HCEC 1CT (cell line): ENCODE results near the gene TLE4.

ENCODE experiments used
- DNase-seq: peaks from one replicate; pipeline ENCODE4 v3.0.0-alpha.2; 2017

TLE4 gene

DNA sequence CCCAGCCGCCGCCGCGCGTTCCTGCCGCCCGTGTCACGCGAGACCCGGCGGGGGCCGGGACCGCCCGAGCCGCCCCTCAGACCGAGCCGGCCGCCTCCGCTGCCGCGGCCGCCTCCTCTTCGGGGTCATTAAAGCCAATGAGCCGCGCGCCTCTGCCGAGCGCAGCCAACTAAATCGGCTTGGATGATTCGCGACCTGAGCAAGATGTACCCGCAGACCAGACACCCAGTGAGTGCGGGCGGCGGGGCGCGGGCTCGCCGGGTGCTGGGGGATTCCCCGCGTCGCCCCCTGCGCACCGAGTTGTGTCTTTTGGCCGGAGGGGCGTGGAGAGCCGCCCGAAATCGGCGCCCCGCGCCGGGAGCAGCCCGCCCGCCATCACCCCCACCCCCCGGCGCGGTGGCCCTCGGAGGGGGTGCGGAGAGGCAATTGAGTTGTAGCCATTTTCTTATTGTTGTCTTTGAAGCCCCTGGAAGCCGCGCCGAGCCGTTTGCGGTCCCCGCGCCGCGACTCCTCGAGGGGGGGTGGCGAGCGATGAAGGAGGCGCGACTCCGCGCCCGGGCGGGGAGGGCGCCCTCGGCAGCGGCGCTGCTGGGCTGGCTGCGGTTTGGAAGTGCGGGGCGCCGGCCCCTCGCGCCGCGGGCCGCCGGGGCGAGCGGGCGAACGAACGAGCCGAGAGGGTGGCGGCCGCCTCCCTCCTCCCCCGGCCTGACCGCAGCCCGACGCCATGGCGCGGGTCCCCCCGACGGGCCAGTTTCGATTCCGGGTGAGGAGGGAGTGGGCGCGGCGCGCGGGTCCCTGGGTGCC is 1.0 kb downstream of the TLE4 start:
- DNase-seq, result peak; percentile 57

GRCh38 chr9:79573412-79573923 is 1.7 kb downstream of the TLE4 start:
- DNase-seq, result no peak

DNA sequence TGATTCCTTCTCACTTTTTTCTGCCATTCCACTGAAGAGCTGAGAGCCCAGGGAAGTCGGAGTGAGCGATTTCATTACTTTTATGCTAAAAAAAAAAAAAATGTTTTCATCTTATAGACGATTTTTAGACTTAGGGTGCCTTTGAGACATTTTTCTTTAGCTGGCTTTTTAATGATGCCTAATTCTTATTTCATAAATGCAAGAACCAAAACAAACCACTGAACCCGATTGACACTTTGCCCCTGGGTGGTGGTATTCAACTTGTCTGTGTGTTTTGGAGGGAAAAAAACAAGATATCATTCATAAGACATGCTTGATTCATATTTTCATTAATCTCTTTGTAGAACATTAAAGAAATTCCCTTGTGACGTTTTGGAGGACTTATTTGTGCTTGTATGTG is 2.4 kb downstream of the TLE4 start:
- no peak for DNase-seq

DNA sequence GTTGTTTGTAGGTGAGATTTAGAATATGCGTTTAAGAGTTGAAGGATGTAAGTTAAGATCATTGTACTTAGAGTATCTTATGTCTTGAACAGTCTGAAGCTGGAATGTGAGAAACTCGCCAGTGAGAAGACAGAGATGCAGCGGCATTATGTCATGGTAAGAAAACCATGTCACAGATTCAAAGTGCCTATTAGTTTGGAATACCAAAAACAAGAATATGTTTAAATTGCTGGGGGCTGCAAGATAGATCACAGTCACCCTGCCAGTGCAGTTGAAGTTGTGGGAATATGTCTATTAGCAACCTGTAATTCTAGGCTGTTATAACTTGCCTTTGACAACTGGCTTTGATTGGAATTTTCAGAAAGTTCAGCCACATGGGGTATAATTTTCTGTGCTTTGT is 3.0 kb downstream of the TLE4 start:
- peak; percentile 38 for DNase-seq

- DNase-seq, result peak; percentile 24
Observed at GRCh38 chr9:79575547-79575946, 3.8 kb downstream of the TLE4 start.

GRCh38 chr9:79577969-79578723 is 6.4 kb downstream of the TLE4 start:
- DNase-seq, result no peak

DNA sequence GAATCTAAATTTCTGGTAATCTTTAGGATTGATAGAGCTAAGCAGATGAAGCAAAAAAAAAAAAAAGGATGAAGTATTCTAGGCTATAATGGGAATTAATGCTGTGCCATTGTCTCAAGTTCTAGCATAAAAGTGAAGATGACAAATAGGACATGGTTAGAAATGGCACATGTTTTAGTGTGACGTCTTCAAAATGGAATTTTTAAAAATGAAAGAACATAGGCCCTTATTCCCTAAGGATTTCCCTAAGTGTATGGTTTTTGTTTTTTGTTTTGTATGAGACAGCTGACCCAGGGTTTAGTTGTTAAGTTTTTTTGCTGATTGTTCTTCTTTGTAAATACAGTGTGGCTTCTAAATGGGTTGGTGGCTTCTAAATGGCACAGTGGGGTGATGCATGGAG is 7.1 kb downstream of the TLE4 start:
- no peak for DNase-seq

GRCh38 chr9:79579624-79580023 is 7.9 kb downstream of the TLE4 start:
- DNase-seq, result no peak

DNA sequence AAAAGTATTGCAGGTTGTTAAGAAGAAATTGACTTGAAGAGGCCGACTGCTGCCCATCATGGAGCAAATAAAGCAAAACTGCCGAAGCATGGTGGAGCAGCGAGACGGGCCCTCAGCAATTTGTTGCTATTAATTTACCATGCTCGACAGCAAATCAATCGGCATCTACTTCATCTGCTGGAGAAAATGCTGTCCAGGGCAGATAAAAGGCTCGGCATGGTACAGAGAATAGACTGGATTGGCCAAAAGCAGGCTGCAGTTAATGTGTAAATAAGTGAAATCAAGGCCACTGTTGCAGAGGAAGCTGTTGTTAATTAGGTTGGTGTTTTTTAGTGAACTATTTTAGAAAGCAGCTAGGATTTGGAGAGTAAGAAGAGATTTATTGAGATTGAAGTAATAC is 8.3 kb downstream of the TLE4 start:
- no peak for DNase-seq

DNA sequence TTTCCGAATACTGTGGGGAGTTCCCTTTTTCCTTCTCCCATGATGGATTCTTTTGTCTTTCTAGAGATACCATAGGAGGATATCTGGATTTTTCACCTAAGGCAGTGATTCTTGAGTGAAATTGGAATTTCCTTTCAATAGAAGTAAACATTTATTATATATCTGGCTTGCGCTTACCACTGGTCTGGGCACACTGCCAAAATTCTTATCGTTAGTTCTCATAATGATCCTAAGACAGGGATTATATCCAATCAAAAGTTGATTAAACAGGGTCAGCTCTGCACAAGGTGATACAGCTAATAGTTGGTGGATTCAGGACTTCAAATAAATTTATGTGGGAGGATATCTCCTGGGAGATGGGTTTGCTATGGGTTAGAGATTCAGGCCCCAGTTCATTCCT is 9.6 kb downstream of the TLE4 start:
- DNase-seq, result peak; percentile 53

- peak; percentile 89 for DNase-seq
Observed at GRCh38 chr9:79581794-79582193, 10.0 kb downstream of the TLE4 start.

DNA sequence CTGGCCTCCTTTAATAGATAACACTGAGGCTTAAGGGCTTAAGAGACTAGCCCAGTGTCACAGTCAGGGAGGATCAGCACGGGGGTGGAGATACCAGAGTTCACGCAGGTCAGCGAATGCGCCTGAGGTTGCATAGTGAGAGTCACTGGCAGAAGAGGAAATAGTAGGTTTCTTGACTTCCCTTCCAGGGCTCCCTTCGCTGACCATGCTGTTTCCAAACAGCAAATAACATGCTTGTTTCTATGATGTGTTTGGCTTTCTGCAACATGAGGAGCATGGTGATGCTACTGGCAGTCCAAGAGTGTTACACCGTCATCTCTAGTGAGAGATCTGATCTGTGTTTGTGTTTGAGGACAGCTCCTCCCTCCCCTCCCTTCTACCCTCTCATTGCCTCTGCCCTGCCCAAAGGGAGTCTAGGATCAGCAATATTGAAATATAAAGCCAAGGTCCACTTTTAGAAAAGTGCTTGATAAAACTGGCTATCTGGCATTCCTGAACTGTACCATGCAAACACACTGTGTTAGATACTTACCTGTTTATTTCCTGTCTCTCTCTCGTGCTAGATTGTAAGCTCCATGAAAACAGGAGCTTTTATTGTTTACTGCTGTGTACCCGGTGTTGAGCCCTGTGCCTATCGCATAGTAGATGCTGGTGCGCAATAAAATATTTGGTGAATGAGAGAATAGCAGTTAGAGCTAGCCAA is 12.3 kb downstream of the TLE4 start:
- no peak for DNase-seq

DNA sequence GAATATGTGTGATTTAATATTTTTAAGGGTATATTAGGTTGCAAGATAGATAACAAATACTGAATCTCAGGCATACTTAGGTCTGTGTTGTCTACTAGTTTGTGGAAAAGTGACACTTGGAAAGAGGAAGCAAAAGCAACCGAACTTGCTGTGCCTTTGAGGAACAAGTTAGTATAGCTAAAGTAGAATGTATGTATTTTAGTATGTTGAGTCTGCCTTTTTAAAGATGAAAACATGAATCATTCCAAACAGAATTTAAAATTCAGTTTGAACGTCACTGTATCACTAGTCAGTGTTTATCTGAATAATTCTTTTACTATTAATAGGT is 12.9 kb downstream of the TLE4 start:
- no peak for DNase-seq

GRCh38 chr9:79588488-79589223 is 16.9 kb downstream of the TLE4 start:
- no peak for DNase-seq

GRCh38 chr9:79591458-79591857 is 19.7 kb downstream of the TLE4 start:
- no peak for DNase-seq

DNA sequence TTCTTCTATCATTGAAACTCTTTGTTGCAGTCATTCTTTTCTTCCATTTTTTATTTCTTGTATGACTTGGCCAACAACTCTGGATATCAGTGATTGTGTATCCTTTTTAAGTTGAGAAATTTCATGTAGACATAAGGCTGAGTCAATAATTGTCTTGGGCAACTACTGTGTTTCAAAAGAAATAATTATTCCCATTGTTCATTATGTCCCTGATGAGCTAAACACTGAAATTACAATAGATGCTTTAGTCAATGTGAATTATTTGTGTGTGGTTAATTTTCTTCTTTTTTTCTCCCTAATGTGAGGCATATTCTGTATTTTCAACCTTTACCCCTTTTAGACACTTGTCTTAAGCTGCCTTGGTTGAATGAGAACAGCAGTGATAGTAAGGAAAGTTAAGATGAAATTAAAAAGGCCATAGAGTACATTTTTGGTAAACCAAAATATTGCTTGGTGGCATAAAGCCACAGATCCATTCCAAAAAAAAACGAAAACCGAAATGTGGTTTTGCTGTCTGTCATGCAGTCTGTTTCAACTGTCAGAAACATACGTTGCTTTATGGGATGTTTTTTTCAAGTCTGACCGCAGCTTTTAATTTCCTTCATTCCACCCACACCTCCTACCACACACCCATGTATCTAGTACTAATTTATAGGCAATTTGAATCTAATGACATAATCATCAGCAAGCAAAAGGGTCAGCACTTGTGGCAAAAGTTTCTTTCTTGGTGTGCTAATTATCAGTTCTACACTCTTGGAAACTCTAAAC is 21.1 kb downstream of the TLE4 start:
- DNase-seq, result no peak

DNA sequence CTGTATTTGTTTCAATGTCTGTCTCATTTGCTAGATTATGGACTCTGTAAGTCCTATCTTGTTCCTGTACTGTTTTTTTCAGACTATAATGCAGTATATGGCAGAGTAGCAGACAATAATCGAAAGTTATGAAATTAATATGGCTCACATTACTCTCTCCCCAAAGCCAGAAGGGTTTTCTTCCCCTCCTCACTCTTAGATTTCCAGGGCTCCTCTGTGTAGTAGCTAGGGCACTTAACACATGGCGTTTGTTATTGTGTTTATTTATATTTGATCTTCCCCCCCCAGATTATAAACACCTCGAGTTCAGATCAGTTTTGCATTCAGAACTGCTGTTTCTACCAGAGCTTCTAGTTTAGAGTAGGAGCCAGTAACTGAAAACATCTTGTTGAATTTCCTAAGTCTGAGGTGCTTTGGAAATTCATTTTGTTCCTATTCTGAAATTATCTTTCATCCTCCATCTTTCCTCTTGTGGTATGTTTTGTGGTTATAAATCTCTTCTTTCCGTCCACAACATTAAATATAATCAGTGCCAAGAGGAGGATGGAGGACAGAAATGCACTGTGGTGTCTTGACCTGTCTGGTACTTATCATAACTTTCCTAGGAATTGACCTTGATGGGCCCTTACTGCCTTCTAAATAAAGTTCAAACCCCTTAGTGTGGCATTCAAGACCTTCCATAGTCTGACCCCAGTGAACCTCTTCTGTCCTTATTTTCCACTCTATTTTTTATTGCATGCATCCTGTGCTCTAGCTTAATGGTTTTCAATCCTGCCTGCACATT is 27.0 kb downstream of the TLE4 start:
- no peak for DNase-seq

DNA sequence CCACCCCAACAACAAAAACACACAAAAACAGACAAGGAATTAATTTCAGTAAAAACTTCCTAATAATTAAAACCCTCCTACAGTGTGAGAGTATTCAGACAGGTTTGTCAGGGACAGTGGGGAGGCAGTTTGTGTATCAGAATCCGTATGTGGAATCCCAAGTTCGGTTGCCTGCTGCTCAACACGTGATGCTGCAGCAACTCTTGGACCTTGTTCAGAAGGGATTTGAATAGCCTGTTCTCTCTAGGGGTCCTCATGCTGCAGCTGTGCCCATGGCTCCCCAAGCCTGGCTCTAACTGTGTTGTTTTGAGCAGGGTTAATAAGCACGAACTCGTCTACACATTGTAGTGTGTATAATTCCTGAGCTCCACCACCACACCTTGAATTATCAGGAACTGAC is 28.7 kb downstream of the TLE4 start:
- DNase-seq, result no peak

DNA sequence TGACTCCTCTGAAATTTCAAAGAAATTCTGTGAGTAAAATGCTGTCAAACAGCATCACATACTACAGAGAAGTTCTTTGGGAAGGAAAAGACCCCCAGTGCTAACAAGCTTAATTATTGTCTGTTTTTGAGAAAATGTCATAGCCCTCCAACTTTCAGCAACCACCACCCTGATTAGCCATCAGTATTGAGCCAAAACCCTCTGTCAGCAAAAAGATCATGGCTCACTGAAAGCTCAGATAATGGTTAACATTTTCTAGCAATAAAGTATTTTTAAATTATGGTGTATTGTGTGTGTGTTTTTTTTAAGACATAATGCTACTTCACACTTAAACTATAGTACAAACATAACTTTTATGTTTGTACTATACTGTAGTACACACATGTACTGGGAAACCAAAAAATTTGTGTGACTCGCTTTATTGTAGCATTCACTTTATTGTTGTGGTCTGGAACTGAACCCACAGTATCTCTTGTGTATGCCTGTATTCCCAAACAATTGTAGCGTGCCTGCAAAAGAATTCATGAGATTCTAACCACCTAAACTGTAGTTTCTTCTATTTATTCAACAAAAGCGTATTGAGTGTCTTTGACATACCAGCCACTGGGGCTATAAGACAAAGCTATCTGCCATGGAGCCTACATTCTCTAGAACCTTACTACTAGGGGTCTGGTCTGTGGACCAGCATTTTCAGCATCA is 31.6 kb downstream of the TLE4 start:
- no peak for DNase-seq

- DNase-seq, result no peak
Observed at GRCh38 chr9:79604149-79604548, 32.4 kb downstream of the TLE4 start.
